ENCODE results near the gene DHRS9. TPM values are rescaled to one million over a fixed set of nuclear protein-coding genes. Genes with fewer than 3 reads are reported as not detected.

The DHRS9 gene
- total RNA-seq, 4 donors from 2014 or later, result 0.74 to 17.7 (median 4.8) TPM

DNA sequence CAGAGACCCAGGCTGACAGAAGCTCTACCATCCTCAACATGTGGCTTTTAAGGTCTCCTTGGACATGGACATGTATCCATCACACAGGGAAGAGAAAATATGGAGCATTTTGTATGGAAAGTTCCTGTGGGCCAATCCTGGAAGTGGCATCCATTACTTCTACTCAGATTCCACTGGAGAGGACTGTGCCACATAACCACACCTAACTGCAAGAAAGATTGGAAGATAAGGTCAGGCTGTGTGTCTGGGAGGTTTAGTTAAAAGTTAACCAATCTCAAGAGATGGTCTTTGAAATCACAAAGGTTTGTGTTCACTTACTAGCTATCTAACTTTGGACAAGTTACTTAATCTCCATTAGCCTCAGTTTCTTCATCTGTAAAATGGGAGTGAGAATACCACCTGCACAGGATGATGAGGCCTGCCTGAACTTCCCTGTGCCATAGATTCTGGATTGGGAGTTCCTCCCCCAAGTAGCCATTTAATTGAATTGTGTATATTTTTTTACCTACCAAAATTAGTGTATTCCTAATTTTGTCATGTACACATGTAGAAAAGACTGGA is 34.3 kb upstream of the DHRS9 start:
- TF ChIP-seq, protein P1, sequence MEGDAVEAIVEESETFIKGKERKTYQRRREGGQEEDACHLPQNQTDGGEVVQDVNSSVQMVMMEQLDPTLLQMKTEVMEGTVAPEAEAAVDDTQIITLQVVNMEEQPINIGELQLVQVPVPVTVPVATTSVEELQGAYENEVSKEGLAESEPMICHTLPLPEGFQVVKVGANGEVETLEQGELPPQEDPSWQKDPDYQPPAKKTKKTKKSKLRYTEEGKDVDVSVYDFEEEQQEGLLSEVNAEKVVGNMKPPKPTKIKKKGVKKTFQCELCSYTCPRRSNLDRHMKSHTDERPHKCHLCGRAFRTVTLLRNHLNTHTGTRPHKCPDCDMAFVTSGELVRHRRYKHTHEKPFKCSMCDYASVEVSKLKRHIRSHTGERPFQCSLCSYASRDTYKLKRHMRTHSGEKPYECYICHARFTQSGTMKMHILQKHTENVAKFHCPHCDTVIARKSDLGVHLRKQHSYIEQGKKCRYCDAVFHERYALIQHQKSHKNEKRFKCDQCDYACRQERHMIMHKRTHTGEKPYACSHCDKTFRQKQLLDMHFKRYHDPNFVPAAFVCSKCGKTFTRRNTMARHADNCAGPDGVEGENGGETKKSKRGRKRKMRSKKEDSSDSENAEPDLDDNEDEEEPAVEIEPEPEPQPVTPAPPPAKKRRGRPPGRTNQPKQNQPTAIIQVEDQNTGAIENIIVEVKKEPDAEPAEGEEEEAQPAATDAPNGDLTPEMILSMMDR (IDR thresholded peaks at IDR 0.05), result no peak
- DNase-seq (ENCODE audit: low spot score) (no peak), ATAC-seq (ENCODE audit: low FRiP score) (no peak)

DNA sequence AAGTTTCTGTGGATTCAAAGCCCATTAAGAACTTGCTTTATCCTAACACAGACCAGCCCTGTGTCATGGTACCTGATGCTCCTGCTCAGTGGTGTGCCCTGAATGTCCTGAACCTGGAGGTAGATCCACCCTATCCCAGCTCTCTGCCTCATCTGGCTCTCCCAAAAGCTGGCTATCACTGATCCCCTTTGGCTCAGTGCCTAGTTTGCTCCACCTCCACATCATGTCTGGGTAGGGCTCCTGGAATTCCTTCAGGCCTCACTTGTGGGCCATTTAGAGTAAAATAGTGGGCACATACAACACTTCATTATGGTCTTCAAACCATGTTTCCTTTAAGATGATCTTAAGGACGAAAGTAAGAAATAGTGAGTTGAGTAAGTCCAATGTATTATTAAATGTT is 33.5 kb upstream of the DHRS9 start:
- ATAC-seq (ENCODE audit: low FRiP score) (no peak), DNase-seq (ENCODE audit: low spot score) (no peak)
- TF ChIP-seq, protein P1 (IDR thresholded peaks at IDR 0.05), result no peak

DNA sequence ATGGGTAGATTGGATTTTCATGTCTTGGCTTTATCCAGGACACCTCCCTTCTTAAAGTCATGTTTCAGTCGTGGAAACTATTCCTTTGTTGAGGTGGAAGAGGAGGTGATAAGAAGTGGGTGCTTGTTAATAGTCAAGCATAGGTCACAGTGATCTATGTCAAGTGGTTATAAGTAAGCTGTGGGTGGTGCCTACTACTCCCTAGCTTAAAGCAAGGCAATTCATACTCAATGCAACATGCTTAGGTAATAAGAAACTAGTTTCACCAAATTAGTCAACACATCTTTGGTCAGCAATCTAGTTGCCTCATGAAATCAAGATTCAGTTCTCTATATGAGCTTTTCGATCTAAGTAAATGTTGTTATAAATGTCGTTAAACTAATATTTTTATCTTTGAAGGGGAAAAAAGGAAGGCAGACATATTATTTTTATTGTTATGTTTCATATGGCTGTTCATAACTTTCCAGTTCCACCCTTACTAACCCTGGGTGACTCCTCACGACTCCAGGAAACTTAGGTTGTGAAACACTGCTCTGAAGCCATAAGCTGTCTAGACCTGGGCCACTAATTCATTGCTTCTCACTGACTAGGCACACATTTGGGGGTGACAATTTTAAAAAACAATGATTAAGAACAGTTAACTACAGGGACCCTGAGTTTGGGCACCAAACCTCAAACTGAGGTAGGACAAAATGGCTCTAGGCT is 32.5 kb upstream of the DHRS9 start:
- ATAC-seq (ENCODE audit: low FRiP score) (no peak), DNase-seq (ENCODE audit: low spot score) (no peak)
- TF ChIP-seq, protein P1 (IDR thresholded peaks at IDR 0.05), result no peak

DNA sequence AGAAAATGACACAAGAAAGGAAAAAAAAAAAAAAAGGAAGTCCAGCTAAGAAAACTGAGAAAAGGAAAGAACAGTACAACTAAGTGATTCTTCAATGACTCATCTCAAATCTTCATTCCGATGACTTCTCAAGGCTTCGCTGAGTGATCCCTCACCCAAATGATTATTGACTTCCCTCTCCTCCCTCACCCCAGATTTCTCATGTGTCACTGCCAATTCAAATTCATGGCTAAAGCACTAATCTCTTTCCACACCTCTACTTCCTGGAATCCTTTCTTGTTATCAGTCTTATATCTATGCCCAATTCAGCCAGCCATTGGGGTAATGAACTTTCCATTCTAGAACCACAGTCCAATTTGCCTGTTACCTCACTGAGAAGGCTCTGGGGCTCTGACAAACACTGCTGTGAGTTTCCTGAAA is 31.0 kb upstream of the DHRS9 start:
- no peak for DNase-seq (ENCODE audit: low spot score)
- ATAC-seq (ENCODE audit: low FRiP score), result peak; percentile 37
- TF ChIP-seq, protein P1 (IDR thresholded peaks at IDR 0.05), result no peak

DNA sequence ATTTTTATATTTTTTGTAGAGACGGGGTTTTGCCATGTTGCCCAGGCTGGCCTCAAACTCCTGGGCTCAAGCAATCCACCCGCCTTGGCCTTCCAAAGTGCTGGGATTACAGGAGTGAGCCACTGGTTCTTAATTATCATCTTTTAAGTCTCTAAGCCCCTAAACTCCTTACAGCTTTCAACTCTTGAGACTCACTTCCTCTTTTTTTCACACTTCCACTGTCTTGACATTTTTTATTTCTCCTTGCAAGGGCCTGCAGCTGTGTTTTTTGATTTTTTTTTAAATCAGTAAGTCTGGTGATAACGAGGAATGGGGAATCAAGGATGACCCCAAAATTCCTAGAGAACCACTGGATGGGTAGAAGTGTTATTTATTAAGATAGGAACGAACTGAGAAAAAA is 29.7 kb upstream of the DHRS9 start:
- no peak for ATAC-seq (ENCODE audit: low FRiP score)
- no peak for DNase-seq (ENCODE audit: low spot score)

DNA sequence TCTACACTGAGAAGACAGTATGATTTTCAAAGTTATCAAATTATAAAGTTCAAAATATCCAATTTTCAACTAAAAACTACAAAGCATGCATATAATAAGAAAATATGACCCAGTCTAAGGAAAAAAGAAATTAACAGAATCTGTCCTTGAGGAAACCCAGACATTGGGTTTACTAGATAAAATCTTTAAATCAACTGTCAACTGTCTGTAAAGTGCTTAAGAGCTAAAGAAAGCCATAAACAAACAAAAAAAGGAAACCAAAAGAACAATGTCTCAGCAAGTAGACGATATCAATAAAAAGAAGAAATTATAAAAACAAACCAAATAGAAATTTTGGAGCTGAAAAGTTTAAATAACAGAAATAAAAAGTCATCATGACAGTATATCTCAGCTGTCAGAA is 27.8 kb upstream of the DHRS9 start:
- ATAC-seq (ENCODE audit: low FRiP score), result no peak
- TF ChIP-seq, protein P1 (IDR thresholded peaks at IDR 0.05), result no peak

More for the DNA sequence above, 29.7 kb upstream of the DHRS9 start:
- TF ChIP-seq, protein P1 (IDR thresholded peaks at IDR 0.05), result no peak

DNA sequence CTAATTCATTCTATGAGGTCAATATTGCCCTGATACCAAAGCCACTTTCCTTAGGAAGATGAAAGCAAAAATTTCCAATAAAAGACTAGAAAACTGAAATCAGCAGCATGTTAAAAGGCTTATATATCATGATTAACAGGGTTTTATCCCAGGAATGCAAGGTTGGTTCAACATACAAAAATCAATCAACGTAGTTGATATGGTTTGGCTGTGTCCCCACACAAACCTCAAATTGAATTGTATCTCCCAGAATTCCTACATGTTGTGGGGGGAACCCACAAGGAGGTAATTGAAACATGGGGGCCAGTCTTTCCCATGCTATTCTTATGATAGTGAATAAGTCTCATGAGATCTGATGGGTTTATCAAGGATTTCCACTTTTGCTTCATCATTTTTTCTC is 26.5 kb upstream of the DHRS9 start:
- no peak for DNase-seq (ENCODE audit: low spot score)
- ATAC-seq (ENCODE audit: low FRiP score), result no peak
- TF ChIP-seq, protein P1 (IDR thresholded peaks at IDR 0.05), result no peak

More for the DNA sequence above, 27.8 kb upstream of the DHRS9 start:
- no peak for DNase-seq (ENCODE audit: low spot score)

Data from omental fat pad (tissue), 4 donors.